Mucosa of descending colon (tissue), 3 donors: Measurements from ENCODE around the gene HDAC7. TPM values are rescaled to one million over a fixed set of nuclear protein-coding genes. Genes with fewer than 3 reads are reported as not detected.

Experiments
- ATAC-seq: fragments of 200-7000 bp; cut with Tn5 transposase; one replicate; pipeline ENCODE4 v1.9.1; 2020; ENCODE audit warnings: mild to moderate bottlenecking, moderate library complexity
- DNase-seq, 3 donors: peaks; one replicate each; pipeline ENCODE4 v3.0.0-alpha.2; 2020
- H3K36me3 ChIP-seq: fragments of 200-600 bp; one replicate; pipeline ENCODE4 v1.8.0; 2021; ENCODE audit warnings: low read depth, mild to moderate bottlenecking
- H3K4me1 ChIP-seq: fragments of 200-600 bp; one replicate; pipeline ENCODE4 v1.8.0; 2021; ENCODE audit warnings: low read depth, mild to moderate bottlenecking
- H3K4me3 ChIP-seq: fragments of 200-600 bp; one replicate; pipeline ENCODE4 v1.8.0; 2021; ENCODE audit warnings: mild to moderate bottlenecking
- H3K9me3 ChIP-seq: fragments of 200-600 bp; one replicate; pipeline ENCODE4 v1.8.0; 2021; ENCODE audit warnings: mild to moderate bottlenecking
- CTCF ChIP-seq: fragments of 200-600 bp; IDR thresholded peaks from one replicate; pipeline ENCODE4 v1.8.0; 2022; ENCODE audit warnings: antibody characterized with exemption, mild to moderate bottlenecking
- intact Hi-C, 2 donors: fragments of 100-400 bp; cut with DNase I in 1 of 2; cut with micrococcal nuclease in 1 of 2; formaldehyde crosslinking; loops; one replicate each; pipeline versions ENCODE4 v1.11.0 to v1.11.1; 2022; cut with DNase I, micrococcal nuclease
- total RNA-seq, 3 donors: library from RNA; stranded (reverse); fragmentation: NEBNext Ultra II Directional in 2 of 3; extraction: Animal tissue kit (Norgen Biotek cat#: 25700) in 2 of 3; gene quantifications; one replicate each; pipeline versions ENCODE4 v1.2.1 to v1.2.4, GENCODE V29; 2021 to 2023
- donor health status: DM: no; HTN: no; CAD: no; lungs with moderate emphysema.
- donor health status: DM: no; HTN: no; CAD: no.
- donor health status: DM: no; HTN: yes; CAD: no.

The HDAC7 gene
- total RNA-seq, 3 donors from 2014 or later, result 19.5 to 67.4 (median 33.2) TPM

GRCh38 chr12:47820631-47821345 lies 1.1 kb upstream of the HDAC7 start:
- no peak for TF ChIP-seq CTCF
- ATAC-seq (peak; percentile 48), DNase-seq (peak; percentile 58 to 74 (median 63))
- Histone ChIP-seq H3K4me1 (peaks cover 29% of the 10 kb centered on the region), H3K36me3 (no peaks in the 10 kb centered on the region), H3K9me3 (no peaks in the 10 kb centered on the region), H3K4me3 (peak overlapping the region; percentile 68)
- intact Hi-C loops, result no loop called here

- ATAC-seq (peak; percentile 49), DNase-seq (peak; percentile 70 to 88 (median 85))
- H3K36me3 ChIP-seq, result no peaks in the 10 kb centered on the region
- intact Hi-C loops, result no loop called here
- no peak for TF ChIP-seq CTCF
- H3K4me3 ChIP-seq, result peak overlapping the region; percentile 68
- no peaks in the 10 kb centered on the region for H3K9me3 ChIP-seq
- peaks cover 26% of the 10 kb centered on the region for H3K4me1 ChIP-seq
These were observed 386 bp downstream of the HDAC7 start for GRCh38 chr12:47819138-47819895.

- Histone ChIP-seq H3K4me3 (peak overlapping the region; percentile 68), H3K4me1 (peaks cover 32% of the 10 kb centered on the region), H3K9me3 (no peaks in the 10 kb centered on the region), H3K36me3 (no peaks in the 10 kb centered on the region)
- ATAC-seq, result peak; percentile 4
- DNase-seq, result peak; percentile 47 to 77 (median 67)
- TF ChIP-seq CTCF, result no peak
- intact Hi-C loops, result no loop called here
These were observed 1.1 kb downstream of the HDAC7 start for GRCh38 chr12:47818467-47819137.

- Histone ChIP-seq H3K9me3 (no peaks in the 10 kb centered on the region), H3K4me1 (peaks cover 32% of the 10 kb centered on the region), H3K4me3 (no peak overlapping the region), H3K36me3 (no peaks in the 10 kb centered on the region)
- no peak for TF ChIP-seq CTCF
- no peak for DNase-seq
- ATAC-seq, result no peak
- intact Hi-C loops, result no loop called here
These were observed 1.7 kb downstream of the HDAC7 start for GRCh38 chr12:47818007-47818376.

- Histone ChIP-seq H3K4me3 (no peak overlapping the region), H3K36me3 (no peaks in the 10 kb centered on the region), H3K4me1 (peaks cover 37% of the 10 kb centered on the region), H3K9me3 (no peaks in the 10 kb centered on the region)
- intact Hi-C loops, result no loop called here
- DNase-seq (no peak), ATAC-seq (no peak)
- TF ChIP-seq CTCF, result no peak
These were observed 2.3 kb downstream of the HDAC7 start for GRCh38 chr12:47817272-47818006.
